Measurements from ENCODE around the gene RFX1. TPM values are rescaled to one million over a fixed set of nuclear protein-coding genes. Genes with fewer than 3 reads are reported as not detected.

RFX1 gene
- polyA plus RNA-seq, 1 donor from 2014 or later = 2.2 TPM

- no peaks in the 10 kb centered on the region for H3K36me3 ChIP-seq (ENCODE audit: insufficient read depth, low read length)
- H3F3A ChIP-seq (ENCODE audit: insufficient read depth, low read length, poor library complexity, severe bottlenecking) = no peaks in the 10 kb centered on the region
- H2AFZ ChIP-seq (ENCODE audit: low read depth, low read length) = no peak overlapping the region
- H3K79me2 ChIP-seq (replicated peaks; ENCODE audit: insufficient read depth, low read length) = no peaks in the 10 kb centered on the region
- H4K20me1 ChIP-seq (ENCODE audit: insufficient read depth) = no peaks in the 10 kb centered on the region
- no peak overlapping the region for H3K4me2 ChIP-seq (ENCODE audit: low read length)
- no peaks in the 10 kb centered on the region for H3K27me3 ChIP-seq (ENCODE audit: insufficient read depth, low read depth, low read length)
- H3K9me3 ChIP-seq (ENCODE audit: low read length) = no peaks in the 10 kb centered on the region
- H3K27ac ChIP-seq (ENCODE audit: low read length) = no peak overlapping the region
- no peak for TF ChIP-seq RAD21 (conservative IDR thresholded peaks at IDR 0.05)
- no peak for TF ChIP-seq SMC3 (conservative IDR thresholded peaks at IDR 0.05; ENCODE audit: poor library complexity)
- no peak for TF ChIP-seq REST (IDR thresholded peaks at IDR 0.05; ENCODE audit: borderline replicate concordance)
- TF ChIP-seq MXI1 (conservative IDR thresholded peaks at IDR 0.05; ENCODE audit: poor library complexity, severe bottlenecking) = no peak
- H3K9me2 ChIP-seq (ENCODE audit: insufficient read depth, low read length) = no peaks in the 10 kb centered on the region
- no peak overlapping the region for H3K4me3 ChIP-seq (ENCODE audit: low read length)
- H3K9ac ChIP-seq (ENCODE audit: low read length) = no peak overlapping the region
Observed at GRCh38 chr19:13981467-13981866, 24.7 kb downstream of the RFX1 start.

- H2AFZ ChIP-seq (ENCODE audit: low read depth, low read length) = no peak overlapping the region
- no peaks in the 10 kb centered on the region for H4K20me1 ChIP-seq (ENCODE audit: insufficient read depth)
- TF ChIP-seq RAD21 (conservative IDR thresholded peaks at IDR 0.05) (no peak), CTCF (IDR thresholded peaks at IDR 0.05; ENCODE audit: poor library complexity, severe bottlenecking) (no peak), POLR2AphosphoS5 (IDR thresholded peaks at IDR 0.05) (no peak), REST (IDR thresholded peaks at IDR 0.05; ENCODE audit: borderline replicate concordance) (no peak), SMC3 (conservative IDR thresholded peaks at IDR 0.05; ENCODE audit: poor library complexity) (no peak), TAF1 (IDR thresholded peaks at IDR 0.05; ENCODE audit: low read depth) (no peak), MXI1 (conservative IDR thresholded peaks at IDR 0.05; ENCODE audit: poor library complexity, severe bottlenecking) (no peak), EZH2 (IDR thresholded peaks at IDR 0.05; ENCODE audit: borderline replicate concordance, insufficient read depth, low read length, poor library complexity, severe bottlenecking) (no peak), EP300 (conservative IDR thresholded peaks at IDR 0.05; ENCODE audit: poor library complexity, severe bottlenecking) (no peak)
- no peaks in the 10 kb centered on the region for H3F3A ChIP-seq (ENCODE audit: insufficient read depth, low read length, poor library complexity, severe bottlenecking)
- no peaks in the 10 kb centered on the region for H3K9me2 ChIP-seq (ENCODE audit: insufficient read depth, low read length)
- H3K79me2 ChIP-seq (replicated peaks; ENCODE audit: insufficient read depth, low read length) = no peaks in the 10 kb centered on the region
- no peaks in the 10 kb centered on the region for H3K9me3 ChIP-seq (ENCODE audit: low read length)
- no peak overlapping the region for H3K27ac ChIP-seq (ENCODE audit: low read length)
- no peaks in the 10 kb centered on the region for H3K27me3 ChIP-seq (ENCODE audit: insufficient read depth, low read depth, low read length)
- no peak overlapping the region for H3K4me2 ChIP-seq (ENCODE audit: low read length)
- H3K4me3 ChIP-seq (ENCODE audit: low read length) = no peak overlapping the region
- no peaks in the 10 kb centered on the region for H3K36me3 ChIP-seq (ENCODE audit: insufficient read depth, low read length)
- H3K9ac ChIP-seq (ENCODE audit: low read length) = no peak overlapping the region
Observed at GRCh38 chr19:13981021-13981420, 25.1 kb downstream of the RFX1 start.

Data from neural cell (in vitro differentiated cells).